GM20000 (cell line): Measurements from ENCODE around the gene CLDN6.
A peak's percentile ranks its signal among the peaks of the same experiment; 100 is the strongest.

Experiments used
- DNase-seq: peaks from one replicate; pipeline ENCODE4 v3.0.0; 2012; ENCODE audit warnings: low spot score
- CTCF ChIP-seq: IDR thresholded peaks from 2 replicates; pipeline ENCODE4 v1.5.1; 2012; ENCODE audit warnings: mild to moderate bottlenecking, control low read depth; ENCODE audit errors: extremely low read depth, missing control alignments

Gene CLDN6

DNA sequence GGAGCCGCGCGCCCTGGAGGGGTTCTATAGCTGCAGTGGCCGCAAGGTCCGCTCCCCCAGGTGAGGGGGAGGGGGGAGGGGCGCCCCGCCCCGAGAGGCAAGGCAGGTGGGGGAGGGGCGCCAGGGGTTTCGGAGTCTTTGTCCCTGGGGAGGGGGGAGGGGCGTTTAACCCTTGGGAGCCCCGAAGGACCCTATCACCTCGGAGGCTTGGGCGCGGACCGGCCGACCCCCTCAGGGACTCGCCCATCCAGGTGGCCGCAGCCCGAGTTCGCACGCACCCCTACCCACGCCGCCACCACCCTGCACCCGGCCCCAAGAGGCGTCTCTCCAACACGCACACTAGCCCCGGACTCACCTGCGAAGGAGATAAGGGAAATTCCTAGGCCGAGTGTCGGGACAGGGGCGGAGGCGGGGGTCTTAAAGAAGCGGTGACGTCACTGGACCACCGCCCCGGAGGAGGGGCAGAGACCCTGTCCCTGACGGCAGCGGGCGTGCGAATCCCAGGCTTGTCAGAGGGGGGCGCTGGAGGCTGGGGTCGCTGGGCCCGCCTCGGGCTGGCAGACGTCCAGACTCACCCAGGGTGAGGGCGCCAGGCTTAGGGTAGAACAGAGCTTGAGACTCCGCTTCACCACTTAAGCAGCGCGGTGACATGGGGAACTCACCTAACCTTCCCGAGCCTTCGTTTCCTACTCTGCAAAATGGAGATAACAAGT is at the start of gene CLDN6:
CLDN6 (minus strand) TSS at position 390 of the 713 bp plus-strand sequence. CDS start 2,162 bp downstream, outside the sequence.
- DNase-seq = no peak

GRCh38 chr16:3066440-3066748 is 48.4 kb upstream of the CLDN6 start:
- no peak for TF ChIP-seq CTCF
- DNase-seq = no peak

More for the DNA sequence above, at the start of gene CLDN6:
- peak; percentile 7 for TF ChIP-seq CTCF

DNA sequence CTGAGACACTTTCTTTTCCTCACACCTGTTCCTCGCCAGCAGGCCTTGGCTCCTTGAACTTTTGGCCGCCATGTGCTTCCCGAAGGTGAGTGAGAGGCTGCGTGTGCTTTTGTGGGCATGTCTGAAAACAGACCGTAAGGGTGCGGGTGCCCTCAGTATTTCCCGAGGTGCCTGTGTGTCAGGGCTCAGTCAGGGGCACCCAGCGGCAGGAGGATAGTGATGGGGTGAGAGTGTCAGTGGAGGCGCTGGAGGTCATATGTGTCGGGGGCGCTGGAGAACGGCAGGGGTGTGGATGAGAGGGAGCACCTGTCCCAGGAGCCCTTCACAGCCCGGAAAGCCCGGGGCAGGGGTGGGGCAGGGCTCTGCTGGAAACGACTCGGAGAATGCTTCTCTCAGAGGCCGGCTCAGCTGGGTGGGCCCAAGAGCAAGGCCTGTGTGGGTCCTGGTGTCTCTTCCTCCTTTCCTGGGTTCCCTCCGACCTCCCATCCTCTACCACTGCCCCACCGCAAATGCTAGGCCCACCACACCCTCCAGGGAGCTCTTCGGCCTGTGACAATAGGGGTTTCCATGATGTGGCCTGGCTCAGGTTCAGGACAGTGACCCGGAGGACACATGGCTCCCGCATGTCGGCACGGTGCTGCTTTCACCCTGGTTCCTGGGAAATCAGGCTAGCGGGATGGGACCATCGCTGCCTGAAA is 47.9 kb upstream of the CLDN6 start:
- TF ChIP-seq CTCF = no peak
- no peak for DNase-seq

DNA sequence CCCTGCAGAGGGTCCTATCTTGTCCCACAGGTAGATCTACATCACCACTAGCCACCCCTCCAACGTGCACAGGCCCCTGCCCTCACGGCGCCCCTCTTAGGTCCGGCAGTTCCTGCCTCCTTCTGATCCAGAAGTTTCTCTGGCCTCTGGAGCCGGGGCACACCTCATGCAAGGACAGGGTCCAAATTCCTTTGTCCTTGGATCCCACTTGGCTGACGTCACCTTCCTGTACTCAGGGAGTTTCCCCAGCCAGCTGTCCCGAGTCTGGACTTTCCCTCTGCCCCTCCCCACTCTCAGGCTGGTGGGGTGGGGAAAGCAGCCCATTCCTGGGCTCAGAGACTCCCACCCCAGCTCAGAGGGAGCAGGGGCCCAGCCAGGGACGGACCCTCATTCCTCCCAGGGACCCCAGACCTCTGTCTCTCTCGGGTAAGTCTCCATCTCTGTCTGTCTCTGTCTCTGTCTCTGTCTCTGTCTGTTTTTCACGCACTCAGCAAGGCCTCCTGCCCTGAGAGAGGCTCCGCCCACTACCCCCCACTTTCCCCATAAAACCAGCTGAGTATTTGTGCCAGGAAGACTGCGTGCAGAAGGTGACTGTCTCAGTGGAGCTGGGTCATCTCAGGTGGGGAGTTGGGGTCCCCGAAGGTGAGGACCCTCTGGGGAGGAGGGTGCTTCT is 47.2 kb upstream of the CLDN6 start, which contains the start of gene IL32:
IL32 (plus strand) TSS at position 572 of the 673 bp plus-strand sequence. CDS start 172 bp downstream, outside the sequence.
- DNase-seq = peak; percentile 60
- TF ChIP-seq CTCF = no peak

DNA sequence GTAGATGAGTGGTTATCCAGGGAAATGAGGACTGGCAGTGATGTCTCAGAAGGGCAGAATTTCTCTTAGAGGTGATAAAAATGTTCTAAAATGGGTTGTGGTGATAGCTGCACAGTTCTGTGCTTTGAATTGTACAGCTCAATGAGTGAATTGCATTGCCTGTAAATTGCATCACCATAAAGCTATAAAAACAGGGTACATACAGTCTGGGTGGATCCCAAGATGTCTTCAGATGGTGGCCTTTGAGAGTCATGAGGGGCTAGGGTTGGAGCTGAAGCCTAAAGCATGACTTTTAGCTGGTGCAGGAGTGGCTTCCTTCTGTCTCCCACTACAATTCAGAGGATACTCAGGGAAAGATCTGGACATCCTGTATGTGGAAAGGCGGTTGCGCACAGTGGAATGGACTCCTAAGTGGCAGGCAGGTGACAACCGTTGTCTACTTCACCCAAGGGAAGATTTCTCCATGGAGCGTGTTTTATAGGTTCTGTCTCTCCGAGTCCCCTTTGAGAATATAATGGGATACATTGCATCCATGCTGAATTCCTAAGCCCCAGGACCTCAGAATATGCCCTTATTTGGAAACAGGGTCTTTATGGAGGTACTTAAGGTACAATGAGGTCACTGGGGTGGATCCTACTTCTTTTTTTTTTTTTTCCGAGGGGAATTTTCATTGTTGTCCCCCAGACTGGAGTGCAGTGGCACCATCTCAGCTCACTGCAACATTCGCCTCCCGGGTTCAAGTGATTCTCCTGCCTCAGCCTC is 45.8 kb upstream of the CLDN6 start:
- TF ChIP-seq CTCF = no peak
- no peak for DNase-seq

GRCh38 chr16:3062553-3062952 is 44.6 kb upstream of the CLDN6 start:
- TF ChIP-seq CTCF = no peak
- DNase-seq = no peak
